G401 (cell line): Measurements from ENCODE around the gene KANTR. TPM values are rescaled to one million over a fixed set of nuclear protein-coding genes. Genes with fewer than 3 reads are reported as not detected.
A peak's percentile ranks its signal among the peaks of the same experiment; 100 is the strongest.

ENCODE experiments used
- DNase-seq: peaks from one replicate; pipeline ENCODE4 v3.0.0-alpha.2; 2015; ENCODE audit warnings: low spot score
- in situ Hi-C: cut with HindIII; loops from 2 replicates; pipeline ENCODE4 v1.10.0; 2016; ENCODE audit warnings: low sequenced_read_pairs, mixed read lengths
- total RNA-seq: library from RNA; depleted of rRNA; stranded (reverse); fragments of >200 nt; shearing (Covaris generic); gene quantifications from 2 replicates; pipeline ENCODE4 v1.2.3, GENCODE V29; 2014; rRNA removed

KANTR gene
- 1.5 and 4.7 TPM in 2 replicates for total RNA-seq

GRCh38 chrX:53093748-53094581 is at the start of gene KANTR:
Gene KANTR (plus strand): TSS chrX:53094142. CDS start chrX:53124273, 30,131 bp downstream.
- in situ Hi-C loops: no loop called here
- DNase-seq: peak; percentile 96

GRCh38 chrX:53044995-53045394 is 48.9 kb upstream of the KANTR start:
- DNase-seq: no peak
- in situ Hi-C loops: no loop called here

- in situ Hi-C loops: no loop called here
- DNase-seq: no peak
Measured at GRCh38 chrX:53047228-53047627, 46.7 kb upstream of the KANTR start.

- in situ Hi-C loops: no loop called here
- peak; percentile 76 for DNase-seq
Measured at GRCh38 chrX:53048169-53049126, 45.5 kb upstream of the KANTR start, which contains the start of gene GPR173. Gene GPR173 (plus strand): TSS chrX:53048789. CDS start chrX:53076622, 27,833 bp downstream.

GRCh38 chrX:53049127-53049517 is 44.8 kb upstream of the KANTR start:
- in situ Hi-C loops: no loop called here
- DNase-seq: no peak

GRCh38 chrX:53050841-53051240 is 43.1 kb upstream of the KANTR start:
- DNase-seq: no peak
- in situ Hi-C loops: no loop called here

GRCh38 chrX:53055244-53055849 is 38.6 kb upstream of the KANTR start:
- in situ Hi-C loops: no loop called here
- no peak for DNase-seq

- in situ Hi-C loops: no loop called here
- no peak for DNase-seq
Measured at GRCh38 chrX:53056292-53056691, 37.6 kb upstream of the KANTR start.

GRCh38 chrX:53065104-53065503 is 28.8 kb upstream of the KANTR start:
- no peak for DNase-seq
- in situ Hi-C loops: no loop called here

GRCh38 chrX:53071064-53071463 is 22.9 kb upstream of the KANTR start:
- DNase-seq: no peak
- in situ Hi-C loops: no loop called here

- in situ Hi-C loops: no loop called here
- peak; percentile 87 for DNase-seq
Measured at GRCh38 chrX:53071604-53072417, 22.1 kb upstream of the KANTR start.

- in situ Hi-C loops: no loop called here
- no peak for DNase-seq
Measured at GRCh38 chrX:53072418-53073114, 21.4 kb upstream of the KANTR start.

GRCh38 chrX:53073115-53073586 is 20.8 kb upstream of the KANTR start:
- in situ Hi-C loops: no loop called here
- DNase-seq: peak; percentile 60

- DNase-seq: no peak
- in situ Hi-C loops: no loop called here
Measured at GRCh38 chrX:53075011-53075410, 18.9 kb upstream of the KANTR start.

- in situ Hi-C loops: no loop called here
- DNase-seq: no peak
Measured at GRCh38 chrX:53076671-53077070, 17.3 kb upstream of the KANTR start.

- no peak for DNase-seq
- in situ Hi-C loops: no loop called here
Measured at GRCh38 chrX:53077207-53078197, 16.4 kb upstream of the KANTR start.

GRCh38 chrX:53078943-53079342 is 15.0 kb upstream of the KANTR start:
- in situ Hi-C loops: no loop called here
- no peak for DNase-seq
